Kidney (tissue), 14 donors: ENCODE measurements around the gene TSHZ2. TPM values are rescaled to one million over a fixed set of nuclear protein-coding genes. Genes with fewer than 3 reads are reported as not detected.

Experiments
- DNase-seq, 5 donors: peaks; one replicate each; pipeline ENCODE4 v3.0.0-alpha.2; 2013 to 2020
- FAIRE-seq: peaks from 2 replicates; lab custom pipeline; 2012; peaks lifted over from hg19 to GRCh38; lab: Jason Lieb, UNC
- H3K27ac ChIP-seq, 2 donors: one replicate each; pipeline ENCODE4 v1.7.0; 2013; ENCODE audit warnings: low read depth in 2 of 2, low read length in 2 of 2, inconsistent platforms in 1 of 2
- H3K27me3 ChIP-seq: one replicate; pipeline ENCODE4 v1.7.1; 2013; ENCODE audit warnings: low read length, inconsistent platforms; ENCODE audit not compliant: control insufficient read depth, insufficient read depth
- H3K36me3 ChIP-seq, 3 donors: one replicate each; pipeline versions ENCODE4 v1.7.0 to v1.7.1; 2013; ENCODE audit warnings: low read length in 3 of 3, control low read depth in 1 of 3, inconsistent platforms in 1 of 3; ENCODE audit not compliant: insufficient read depth in 3 of 3, control insufficient read depth in 2 of 3
- H3K4me1 ChIP-seq, 3 donors: one replicate each; pipeline versions ENCODE4 v1.7.0 to v1.7.1; 2013; ENCODE audit warnings: low read length in 3 of 3, inconsistent platforms in 1 of 3, low read depth in 1 of 3; ENCODE audit not compliant: control insufficient read depth in 2 of 3, insufficient read depth in 2 of 3
- H3K4me3 ChIP-seq, 3 donors: one replicate each; pipeline versions ENCODE4 v1.7.0 to v1.8.1; 2013; ENCODE audit warnings: low read length in 3 of 3, control low read depth in 1 of 3, inconsistent platforms in 1 of 3
- H3K9ac ChIP-seq, 3 donors: one replicate each; pipeline versions ENCODE4 v1.7.0 to v1.7.1; 2013; ENCODE audit warnings: low read length in 3 of 3, control low read depth in 1 of 3, inconsistent platforms in 1 of 3
- H3K9me3 ChIP-seq, 3 donors: one replicate each; pipeline versions ENCODE4 v1.7.0 to v1.7.1; 2013; ENCODE audit warnings: low read length in 3 of 3, control low read depth in 1 of 3, inconsistent platforms in 1 of 3; ENCODE audit not compliant: control insufficient read depth in 2 of 3, insufficient read depth in 1 of 3
- CTCF ChIP-seq: IDR thresholded peaks from 3 replicates; pipeline ENCODE4 v1.5.1; 2012; ENCODE audit warnings: mild to moderate bottlenecking, moderate library complexity, borderline replicate concordance; ENCODE audit not compliant: insufficient read depth; ENCODE audit errors: extremely low read depth
- intact Hi-C: fragments of 100-400 bp; cut with DNase I; formaldehyde crosslinking; loops from one replicate; pipeline ENCODE4 v1.11.1; 2022
- polyA plus RNA-seq: library from polyadenylated mRNA; stranded (reverse); fragments of 350-450 nt; fragmentation: Illumina TruSeq; extraction: RNeasy Lipid Tissue Mini Kit (QIAGEN cat#74804); gene quantifications from one replicate; pipeline ENCODE4 v1.2.3, GENCODE V29; 2014; ENCODE audit warnings: low read depth, low replicate concordance; ENCODE audit not compliant: insufficient read depth
- total RNA-seq: library from RNA; stranded (reverse); fragmentation: NEBNext Ultra II Directional; extraction: Animal tissue kit (Norgen Biotek cat#: 25700); gene quantifications from one replicate; pipeline ENCODE4 v1.2.1, GENCODE V29; 2021
- donor health status: control.
- donor health status: control.
- donor health status: control.
- donor health status: control.
- donor health status: control.
- donor health status: DM: yes; HTN: yes; CAD: no.
- donor health status: Normal renal cell carcinoma (clear cell type).

TSHZ2 gene
- total and polyA plus RNA-seq, 2 donors from 2014 or later = 0.86 to 15.5 TPM

- DNase-seq = no peak
- Histone ChIP-seq H3K27ac (no peak overlapping the region), H3K27me3 (no peaks in the 10 kb centered on the region), H3K4me3 (no peak overlapping the region), H3K4me1 (peaks cover 0 to 3% (median 0%) of the 10 kb centered on the region in 3 donors), H3K9ac (no peak overlapping the region), H3K36me3 (no peaks in the 10 kb centered on the region), H3K9me3 (no peaks in the 10 kb centered on the region)
- no peak for FAIRE-seq
- TF ChIP-seq CTCF = no peak
- intact Hi-C loops = no loop called here
Measured at GRCh38 chr20:53070706-53071392, 98.7 kb downstream of the TSHZ2 start.

- no peak for FAIRE-seq
Measured at GRCh38 chr20:53071833-53072232, 99.7 kb downstream of the TSHZ2 start.

GRCh38 chr20:53072923-53073579 is 100.9 kb downstream of the TSHZ2 start:
- no peaks in the 10 kb centered on the region for H3K36me3 ChIP-seq
- FAIRE-seq = no peak
- H3K4me3 ChIP-seq = no peak overlapping the region
- no peaks in the 10 kb centered on the region for H3K9me3 ChIP-seq
- H3K4me1 ChIP-seq = peaks cover 0 to 3% (median 0%) of the 10 kb centered on the region in 3 donors
- no peak overlapping the region for H3K9ac ChIP-seq
- intact Hi-C loops = no loop called here
- no peaks in the 10 kb centered on the region for H3K27me3 ChIP-seq
- H3K27ac ChIP-seq = no peak overlapping the region
- TF ChIP-seq CTCF = no peak
- DNase-seq = no peak

More at GRCh38 chr20:53071833-53072232, 99.7 kb downstream of the TSHZ2 start:
- Histone ChIP-seq H3K4me3 (no peak overlapping the region), H3K4me1 (peaks cover 0 to 3% (median 0%) of the 10 kb centered on the region in 3 donors), H3K9me3 (no peaks in the 10 kb centered on the region), H3K27me3 (no peaks in the 10 kb centered on the region), H3K27ac (no peak overlapping the region), H3K36me3 (no peaks in the 10 kb centered on the region), H3K9ac (no peak overlapping the region)
- no peak for DNase-seq
- intact Hi-C loops = no loop called here
- TF ChIP-seq CTCF = no peak
